Neural progenitor cell (in vitro differentiated cells): ENCODE data around the gene CAMKK2.

Experiments
- CTCF ChIP-seq: fragments of 200-600 bp; sonication (generic); IDR thresholded peaks from 2 replicates; pipeline ENCODE4 v1.5.1; 2017; ENCODE audit warnings: antibody characterized with exemption, mild to moderate bottlenecking
- EZH2phosphoT487 ChIP-seq: fragments of 200-600 bp; sonication (generic); IDR thresholded peaks from 2 replicates; pipeline ENCODE4 v1.6.1; 2017; ENCODE audit warnings: antibody characterized with exemption

GRCh38 chr12:121250359-121250758, 46.1 kb downstream of the CAMKK2 start:
- TF ChIP-seq CTCF (no peak), EZH2phosphoT487 (no peak)
